Chondrocyte (in vitro differentiated cells): ENCODE results near the gene GCAT. TPM values are rescaled to one million over a fixed set of nuclear protein-coding genes. Genes with fewer than 3 reads are reported as not detected.

ENCODE experiments used
- DNase-seq: peaks from one replicate; pipeline ENCODE4 v3.0.0; 2021; ENCODE audit warnings: mixed read lengths, low spot score
- H3K27ac Mint-ChIP-seq: one replicate; pipeline ENCODE4 v1.8.0; 2021; ENCODE audit warnings: mild to moderate bottlenecking, moderate library complexity, mixed read lengths; ENCODE audit not compliant: unreplicated experiment
- H3K27me3 Mint-ChIP-seq: 2 replicates; pipeline ENCODE4 v1.8.0; 2021; ENCODE audit warnings: low read depth, mixed read lengths
- H3K36me3 Mint-ChIP-seq: 2 replicates; pipeline ENCODE4 v1.8.0; 2021; ENCODE audit warnings: low read depth, mixed read lengths
- H3K4me1 Mint-ChIP-seq: 2 replicates; pipeline ENCODE4 v1.8.0; 2021; ENCODE audit warnings: low read depth, mild to moderate bottlenecking, mixed read lengths
- H3K4me3 Mint-ChIP-seq: one replicate; pipeline ENCODE4 v1.8.0; 2021; ENCODE audit warnings: mild to moderate bottlenecking, moderate library complexity, mixed read lengths; ENCODE audit not compliant: unreplicated experiment
- H3K9me3 Mint-ChIP-seq: 2 replicates; pipeline ENCODE4 v1.8.0; 2021; ENCODE audit warnings: low read depth, mixed read lengths
- total RNA-seq: library from RNA; stranded (reverse); gene quantifications from 3 replicates; pipeline ENCODE4 v1.2.1, GENCODE V29; 2021
- TF ChIP-seq, protein P1 (sequence below): fragments of 200-600 bp; sonication (generic); IDR thresholded peaks from 2 replicates; pipeline ENCODE4 v1.5.0; 2021; ENCODE audit warnings: antibody characterized with exemption, mild to moderate bottlenecking, moderate library complexity

Gene GCAT
- total RNA-seq, 1 donor from 2014 or later = 24.8 TPM

DNA sequence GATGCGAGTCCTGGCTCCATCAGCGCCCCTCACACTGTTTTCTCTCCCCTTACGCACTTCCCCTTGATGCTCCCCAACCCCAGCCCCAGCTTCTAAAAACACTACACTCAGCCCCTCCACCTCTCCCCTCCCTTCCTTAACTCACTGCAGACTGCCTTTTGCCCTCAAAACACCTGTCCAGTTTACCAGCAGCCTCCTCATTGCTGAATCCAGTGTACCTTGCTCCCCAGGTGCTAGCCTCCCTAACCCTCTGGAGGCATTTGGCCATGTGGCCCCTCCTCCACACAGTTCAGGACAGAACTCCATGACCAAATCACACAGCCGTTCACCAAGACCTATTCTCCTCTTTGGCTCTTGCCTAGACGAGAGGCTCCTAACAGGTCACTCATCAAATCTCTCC, 12.6 kb downstream of the GCAT start:
- TF ChIP-seq, protein P1, sequence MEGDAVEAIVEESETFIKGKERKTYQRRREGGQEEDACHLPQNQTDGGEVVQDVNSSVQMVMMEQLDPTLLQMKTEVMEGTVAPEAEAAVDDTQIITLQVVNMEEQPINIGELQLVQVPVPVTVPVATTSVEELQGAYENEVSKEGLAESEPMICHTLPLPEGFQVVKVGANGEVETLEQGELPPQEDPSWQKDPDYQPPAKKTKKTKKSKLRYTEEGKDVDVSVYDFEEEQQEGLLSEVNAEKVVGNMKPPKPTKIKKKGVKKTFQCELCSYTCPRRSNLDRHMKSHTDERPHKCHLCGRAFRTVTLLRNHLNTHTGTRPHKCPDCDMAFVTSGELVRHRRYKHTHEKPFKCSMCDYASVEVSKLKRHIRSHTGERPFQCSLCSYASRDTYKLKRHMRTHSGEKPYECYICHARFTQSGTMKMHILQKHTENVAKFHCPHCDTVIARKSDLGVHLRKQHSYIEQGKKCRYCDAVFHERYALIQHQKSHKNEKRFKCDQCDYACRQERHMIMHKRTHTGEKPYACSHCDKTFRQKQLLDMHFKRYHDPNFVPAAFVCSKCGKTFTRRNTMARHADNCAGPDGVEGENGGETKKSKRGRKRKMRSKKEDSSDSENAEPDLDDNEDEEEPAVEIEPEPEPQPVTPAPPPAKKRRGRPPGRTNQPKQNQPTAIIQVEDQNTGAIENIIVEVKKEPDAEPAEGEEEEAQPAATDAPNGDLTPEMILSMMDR = no peak
- no peak overlapping the region for H3K27ac Mint-ChIP-seq
- H3K4me3 Mint-ChIP-seq = no peak overlapping the region
- H3K4me1 Mint-ChIP-seq = peaks cover 14% of the 10 kb centered on the region
- H3K27me3 Mint-ChIP-seq = peaks cover 4% of the 10 kb centered on the region
- H3K36me3 Mint-ChIP-seq = peaks cover 6% of the 10 kb centered on the region
- H3K9me3 Mint-ChIP-seq = no peaks in the 10 kb centered on the region
- no peak for DNase-seq

DNA sequence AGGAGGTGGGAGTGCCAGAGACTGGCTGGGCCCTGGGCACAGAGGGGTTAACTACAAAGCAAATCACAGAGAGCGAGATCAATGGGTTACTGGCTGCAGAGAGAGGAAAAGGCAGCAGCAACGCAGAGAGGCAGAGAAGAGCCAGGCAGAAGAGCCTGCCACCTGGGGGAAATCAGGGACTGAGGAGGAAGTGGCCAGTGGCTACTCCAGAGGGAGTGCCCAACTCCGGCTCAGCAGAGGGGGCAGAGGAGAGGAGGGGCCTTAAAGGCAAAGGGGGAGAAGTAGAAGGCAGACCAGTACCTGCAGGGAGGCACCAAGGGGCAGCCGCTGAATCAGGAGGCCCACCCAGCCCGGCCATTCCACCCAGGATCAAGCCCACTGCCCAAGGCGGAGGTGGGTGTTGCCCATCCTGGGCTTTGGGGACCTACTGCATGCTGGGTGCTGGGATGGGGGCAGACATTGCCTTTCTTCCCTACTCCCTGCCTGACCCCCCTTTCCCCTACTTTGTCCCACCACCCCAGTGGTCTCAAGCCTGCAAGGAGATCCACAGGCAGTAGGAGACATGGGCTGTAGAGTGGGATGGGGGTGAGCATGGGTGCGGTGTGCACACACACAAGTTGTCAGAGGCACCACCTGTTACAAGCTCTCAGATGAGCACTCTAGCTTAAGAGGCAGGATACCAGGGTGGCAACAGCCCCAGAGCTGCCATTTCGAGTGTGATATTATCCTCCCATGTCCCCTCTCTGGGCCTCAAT, 14.5 kb downstream of the GCAT start:
- Mint-ChIP-seq H3K27me3 (peaks cover 4% of the 10 kb centered on the region), H3K9me3 (no peaks in the 10 kb centered on the region), H3K4me3 (no peak overlapping the region), H3K4me1 (peaks cover 20% of the 10 kb centered on the region), H3K36me3 (peaks cover 3% of the 10 kb centered on the region), H3K27ac (no peak overlapping the region)
- TF ChIP-seq, protein P1 = no peak
- no peak for DNase-seq

DNA sequence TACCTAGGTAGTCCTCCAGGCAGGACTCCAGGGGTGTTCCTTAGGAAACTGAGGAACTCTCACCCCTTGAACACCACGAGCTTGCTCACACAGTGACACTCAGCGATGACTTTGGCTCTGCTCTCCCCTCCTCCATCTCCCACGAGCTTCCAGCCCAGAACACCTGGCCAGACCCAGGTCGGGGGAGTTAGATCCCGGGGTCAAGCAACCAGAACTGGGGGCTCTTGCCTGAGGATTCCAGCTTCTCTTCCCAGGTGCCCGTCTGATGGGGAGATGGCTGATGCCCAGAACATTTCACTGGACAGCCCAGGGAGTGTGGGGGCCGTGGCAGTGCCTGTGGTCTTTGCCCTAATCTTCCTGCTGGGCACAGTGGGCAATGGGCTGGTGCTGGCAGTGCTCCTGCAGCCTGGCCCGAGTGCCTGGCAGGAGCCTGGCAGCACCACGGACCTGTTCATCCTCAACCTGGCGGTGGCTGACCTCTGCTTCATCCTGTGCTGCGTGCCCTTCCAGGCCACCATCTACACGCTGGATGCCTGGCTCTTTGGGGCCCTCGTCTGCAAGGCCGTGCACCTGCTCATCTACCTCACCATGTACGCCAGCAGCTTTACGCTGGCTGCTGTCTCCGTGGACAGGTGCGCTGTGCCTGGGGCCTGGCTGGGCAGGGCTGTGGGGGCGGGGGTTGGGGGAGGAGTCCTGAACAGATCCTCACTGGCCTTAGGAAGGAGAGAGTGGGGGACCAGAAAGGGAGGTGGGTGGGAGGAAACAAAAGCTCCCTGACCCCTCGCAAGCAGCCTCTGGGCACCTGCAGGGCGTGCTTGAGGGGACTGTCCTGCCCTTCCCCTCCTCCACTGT, 15.6 kb downstream of the GCAT start, which contains the start of gene GALR3:
TSS of gene GALR3 (plus strand) at position 249 of the 852 bp plus-strand sequence. CDS start at position 274, 25 bp downstream.
- Mint-ChIP-seq H3K36me3 (peaks cover 2% of the 10 kb centered on the region), H3K27me3 (peaks cover 4% of the 10 kb centered on the region), H3K27ac (no peak within 1 kb of the TSS)

DNA sequence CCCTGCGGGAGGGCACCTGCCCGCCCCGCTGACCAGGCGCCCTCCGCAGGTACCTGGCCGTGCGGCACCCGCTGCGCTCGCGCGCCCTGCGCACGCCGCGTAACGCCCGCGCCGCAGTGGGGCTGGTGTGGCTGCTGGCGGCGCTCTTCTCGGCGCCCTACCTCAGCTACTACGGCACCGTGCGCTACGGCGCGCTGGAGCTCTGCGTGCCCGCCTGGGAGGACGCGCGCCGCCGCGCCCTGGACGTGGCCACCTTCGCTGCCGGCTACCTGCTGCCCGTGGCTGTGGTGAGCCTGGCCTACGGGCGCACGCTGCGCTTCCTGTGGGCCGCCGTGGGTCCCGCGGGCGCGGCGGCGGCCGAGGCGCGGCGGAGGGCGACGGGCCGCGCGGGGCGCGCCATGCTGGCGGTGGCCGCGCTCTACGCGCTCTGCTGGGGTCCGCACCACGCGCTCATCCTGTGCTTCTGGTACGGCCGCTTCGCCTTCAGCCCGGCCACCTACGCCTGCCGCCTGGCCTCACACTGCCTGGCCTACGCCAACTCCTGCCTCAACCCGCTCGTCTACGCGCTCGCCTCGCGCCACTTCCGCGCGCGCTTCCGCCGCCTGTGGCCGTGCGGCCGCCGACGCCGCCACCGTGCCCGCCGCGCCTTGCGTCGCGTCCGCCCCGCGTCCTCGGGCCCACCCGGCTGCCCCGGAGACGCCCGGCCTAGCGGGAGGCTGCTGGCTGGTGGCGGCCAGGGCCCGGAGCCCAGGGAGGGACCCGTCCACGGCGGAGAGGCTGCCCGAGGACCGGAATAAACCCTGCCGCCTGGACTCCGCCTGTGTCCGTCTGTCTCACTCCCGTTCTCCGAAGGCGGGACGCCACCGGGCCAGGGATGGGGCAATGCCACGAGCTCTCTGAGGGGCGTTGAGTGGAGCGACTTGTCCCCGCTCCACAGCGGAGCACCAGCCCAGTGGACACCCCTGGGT, 17.2 kb downstream of the GCAT start:
- Mint-ChIP-seq H3K27me3 (peaks cover 4% of the 10 kb centered on the region), H3K27ac (no peak overlapping the region), H3K4me1 (peaks cover 9% of the 10 kb centered on the region), H3K36me3 (peaks cover 2% of the 10 kb centered on the region), H3K4me3 (peak overlapping the region; percentile 60), H3K9me3 (no peaks in the 10 kb centered on the region)
- DNase-seq = peak; percentile 95
- TF ChIP-seq, protein P1 = peak; percentile 41

More for the DNA sequence above, 15.6 kb downstream of the GCAT start, which contains the start of gene GALR3:
- no peak for DNase-seq
- H3K4me1 Mint-ChIP-seq = peaks cover 10% of the 10 kb centered on the region
- H3K4me3 Mint-ChIP-seq = no peak within 1 kb of the TSS
- TF ChIP-seq, protein P1 = no peak
- no peaks in the 10 kb centered on the region for H3K9me3 Mint-ChIP-seq
